ENCODE results near the gene SLC2A9.

DNA sequence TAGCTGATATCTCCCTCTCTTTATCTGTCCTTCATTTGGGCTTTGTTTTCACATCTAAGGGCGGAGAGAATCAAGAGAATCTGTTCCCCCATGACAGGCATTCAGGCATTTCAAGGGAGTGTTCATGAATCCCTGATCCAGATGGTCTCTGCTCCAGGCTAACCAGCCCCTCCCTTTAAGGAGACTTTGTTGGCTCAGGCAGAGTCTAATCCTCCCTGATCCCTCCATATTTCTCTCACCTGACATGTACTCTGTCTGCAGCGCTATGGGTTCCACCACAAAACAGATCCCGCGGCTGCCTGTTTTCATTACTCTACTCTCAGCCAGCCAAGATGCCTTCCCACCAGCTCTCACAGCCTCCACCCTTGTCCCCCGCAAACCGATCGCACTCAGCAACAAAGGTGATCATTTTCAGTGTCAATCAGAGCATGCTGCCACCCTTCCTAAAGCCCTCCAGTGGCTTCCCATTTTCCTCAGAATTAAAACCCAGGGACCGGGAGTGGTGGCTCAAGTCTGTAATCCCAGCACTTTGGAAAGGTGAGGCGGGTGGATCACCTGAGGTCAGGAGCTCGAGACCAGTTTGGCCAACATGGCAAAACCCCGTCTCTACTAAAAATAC lies 30.3 kb upstream of the SLC2A9 start:
- TF ChIP-seq, protein P1, sequence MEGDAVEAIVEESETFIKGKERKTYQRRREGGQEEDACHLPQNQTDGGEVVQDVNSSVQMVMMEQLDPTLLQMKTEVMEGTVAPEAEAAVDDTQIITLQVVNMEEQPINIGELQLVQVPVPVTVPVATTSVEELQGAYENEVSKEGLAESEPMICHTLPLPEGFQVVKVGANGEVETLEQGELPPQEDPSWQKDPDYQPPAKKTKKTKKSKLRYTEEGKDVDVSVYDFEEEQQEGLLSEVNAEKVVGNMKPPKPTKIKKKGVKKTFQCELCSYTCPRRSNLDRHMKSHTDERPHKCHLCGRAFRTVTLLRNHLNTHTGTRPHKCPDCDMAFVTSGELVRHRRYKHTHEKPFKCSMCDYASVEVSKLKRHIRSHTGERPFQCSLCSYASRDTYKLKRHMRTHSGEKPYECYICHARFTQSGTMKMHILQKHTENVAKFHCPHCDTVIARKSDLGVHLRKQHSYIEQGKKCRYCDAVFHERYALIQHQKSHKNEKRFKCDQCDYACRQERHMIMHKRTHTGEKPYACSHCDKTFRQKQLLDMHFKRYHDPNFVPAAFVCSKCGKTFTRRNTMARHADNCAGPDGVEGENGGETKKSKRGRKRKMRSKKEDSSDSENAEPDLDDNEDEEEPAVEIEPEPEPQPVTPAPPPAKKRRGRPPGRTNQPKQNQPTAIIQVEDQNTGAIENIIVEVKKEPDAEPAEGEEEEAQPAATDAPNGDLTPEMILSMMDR (IDR thresholded peaks at IDR 0.05; ENCODE audit: insufficient read depth, low read length, poor library complexity, severe bottlenecking), result no peak
- TF ChIP-seq EZH2phosphoT487 (conservative IDR thresholded peaks at IDR 0.05; ENCODE audit: low read length), result no peak

Measured in SU-DHL-6 (cell line).